Activated T-helper 2 cell treated with anti-CD3 and anti-CD28 coated beads, Interferon-gamma antibody, Interleukin-2, Interleukin-4, amounts not matched to agents 10 μg/mL and 5 μg/mL and 100 μg/mL, durations not matched to agents 14 hours and 24 hours and 36 hours (primary cell): Measurements from ENCODE around the gene IQCE. TPM values are rescaled to one million over a fixed set of nuclear protein-coding genes. Genes with fewer than 3 reads are reported as not detected.
"Not testable (repeated sequence)": the region's sequence is repeated elsewhere in the genome, so short reads cannot be mapped to it uniquely, and the experiment has no call there.

Experiments used
- DNase-seq: peaks from one replicate; pipeline ENCODE4 v3.0.0; 2021; ENCODE audit warnings: low spot score
- H3K27ac Mint-ChIP-seq: one replicate; pipeline ENCODE4 v1.8.0; 2021; ENCODE audit warnings: mixed read lengths
- H3K27me3 Mint-ChIP-seq: one replicate; pipeline ENCODE4 v1.8.0; 2021; ENCODE audit warnings: low read depth, mixed read lengths
- H3K36me3 Mint-ChIP-seq: one replicate; pipeline ENCODE4 v1.8.0; 2021; ENCODE audit warnings: low read depth, mixed read lengths
- H3K4me1 Mint-ChIP-seq: one replicate; pipeline ENCODE4 v1.8.0; 2021; ENCODE audit warnings: low read depth, mixed read lengths
- H3K4me3 Mint-ChIP-seq: one replicate; pipeline ENCODE4 v1.8.0; 2021; ENCODE audit warnings: low read depth, mild to moderate bottlenecking, moderate library complexity, mixed read lengths
- H3K9me3 Mint-ChIP-seq: one replicate; pipeline ENCODE4 v1.8.0; 2021; ENCODE audit warnings: mixed read lengths
- intact Hi-C: fragments of 100-400 bp; cut with micrococcal nuclease; formaldehyde crosslinking; loops from one replicate; pipeline ENCODE4 v1.15.1; 2023
- total RNA-seq: library from RNA; stranded (reverse); gene quantifications from 2 replicates; pipeline ENCODE4 v1.2.3, GENCODE V29; 2022

Gene IQCE
- total RNA-seq, 1 donor from 2014 or later, result 12.3 TPM

DNA sequence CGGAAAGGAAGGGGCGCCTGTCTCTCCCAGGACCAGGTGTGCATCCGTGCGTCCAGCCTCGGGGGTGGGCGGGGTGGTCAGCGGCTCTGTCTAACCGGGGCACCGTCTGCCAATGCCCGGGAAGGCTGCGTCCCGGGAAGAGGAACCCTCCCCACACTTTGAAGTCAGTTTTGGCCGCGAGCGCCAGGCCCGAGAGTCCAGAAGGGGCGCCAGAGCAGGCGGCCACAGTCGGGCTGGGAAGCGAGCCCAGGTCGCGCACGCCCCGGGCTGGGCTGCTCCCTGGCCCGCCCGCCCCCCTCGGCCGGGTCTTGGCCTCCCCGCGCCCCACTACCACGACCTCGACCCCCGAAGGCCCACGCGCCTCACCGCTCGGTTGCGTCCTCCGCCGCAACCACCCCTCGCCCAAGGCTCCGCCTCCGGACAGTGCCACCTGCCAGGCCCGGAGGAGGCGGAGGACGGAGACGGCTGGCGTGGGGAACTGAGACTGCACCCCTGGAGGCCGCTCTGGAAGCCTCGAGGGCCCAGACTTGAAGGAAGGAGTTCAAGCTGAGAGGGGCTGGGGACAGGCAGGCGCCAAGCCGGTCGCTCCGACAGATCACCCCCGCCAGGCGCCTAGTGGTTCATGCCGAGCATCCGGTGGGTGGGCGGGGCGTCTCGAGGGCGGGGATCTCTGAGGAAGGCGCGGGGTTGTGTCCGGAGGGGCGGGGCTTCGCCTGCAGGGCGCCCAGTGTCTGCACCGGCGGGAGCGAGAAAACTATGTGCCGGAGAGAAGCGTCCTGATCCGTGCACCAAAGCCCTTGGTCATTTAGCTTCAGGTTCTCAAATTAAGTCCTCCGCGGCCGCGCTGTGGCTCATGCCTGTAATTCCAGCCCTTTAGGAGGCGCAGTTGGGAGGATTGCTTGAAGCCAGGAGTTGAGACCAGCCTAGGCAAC is 3.4 kb upstream of the IQCE start, which contains the start of gene BRAT1:
Gene BRAT1, minus strand, starts transcription at position 404 of the 932 bp plus-strand sequence. CDS start 1,093 bp downstream, outside the sequence.
- DNase-seq, result peak; percentile 92
- Mint-ChIP-seq H3K36me3 (peaks cover 25% of the 10 kb centered on the region), H3K4me3 (peak within 1 kb of the TSS; percentile 89), H3K27me3 (no peaks in the 10 kb centered on the region), H3K27ac (peak within 1 kb of the TSS; percentile 84), H3K4me1 (peaks cover 28% of the 10 kb centered on the region), H3K9me3 (no peaks in the 10 kb centered on the region)
- intact Hi-C loops, result loop anchor here (2.0 to 5.0 kb wide), 4 partner anchors 25 to 79 kb away; partner anchors contain the start of genes GRIFIN and TTYH3

DNA sequence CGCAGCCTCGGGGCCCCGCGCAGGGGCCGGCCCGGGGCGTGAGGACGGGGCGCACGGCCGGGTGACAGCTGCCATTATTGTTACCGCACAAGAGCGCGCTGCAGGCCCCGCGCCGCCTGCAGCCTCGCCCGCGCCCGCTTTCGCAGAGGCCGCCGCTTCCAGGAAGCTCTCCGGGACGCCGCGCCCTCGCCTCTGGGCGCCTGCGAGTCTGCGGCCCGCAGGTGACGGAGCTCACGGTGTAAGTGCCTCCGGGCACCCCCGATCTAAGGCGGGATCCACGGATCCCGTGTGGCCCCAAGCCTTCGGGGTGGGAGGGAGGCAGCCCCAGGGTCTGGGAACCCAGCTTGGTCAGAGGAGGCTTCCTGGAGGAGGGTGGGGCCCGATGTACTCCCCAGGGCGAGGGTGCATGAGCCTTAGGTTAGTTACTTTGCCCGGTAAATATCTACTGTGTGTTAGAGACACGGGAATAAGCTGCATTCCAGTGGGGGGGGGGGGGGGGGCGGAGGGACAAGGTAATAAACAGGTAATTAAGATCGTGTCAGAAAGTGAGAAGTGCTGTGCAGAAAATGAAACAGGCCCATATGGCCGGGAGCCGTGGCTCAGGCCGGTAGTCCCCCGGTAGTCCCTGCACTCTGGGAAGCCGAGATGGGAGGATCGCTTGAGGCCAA is 638 bp downstream of the IQCE start:
- no peaks in the 10 kb centered on the region for H3K9me3 Mint-ChIP-seq
- peak overlapping the region; percentile 69 for H3K4me3 Mint-ChIP-seq
- H3K27me3 Mint-ChIP-seq, result no peaks in the 10 kb centered on the region
- peak; percentile 40 for DNase-seq
- intact Hi-C loops, result loop anchor here (1.0 to 5.0 kb wide), 2 partner anchors 40 to 73 kb away; partner anchors contain the start of genes LFNG and TTYH3
- H3K27ac Mint-ChIP-seq, result no peak overlapping the region
- no peaks in the 10 kb centered on the region for H3K36me3 Mint-ChIP-seq
- peaks cover 14% of the 10 kb centered on the region for H3K4me1 Mint-ChIP-seq

DNA sequence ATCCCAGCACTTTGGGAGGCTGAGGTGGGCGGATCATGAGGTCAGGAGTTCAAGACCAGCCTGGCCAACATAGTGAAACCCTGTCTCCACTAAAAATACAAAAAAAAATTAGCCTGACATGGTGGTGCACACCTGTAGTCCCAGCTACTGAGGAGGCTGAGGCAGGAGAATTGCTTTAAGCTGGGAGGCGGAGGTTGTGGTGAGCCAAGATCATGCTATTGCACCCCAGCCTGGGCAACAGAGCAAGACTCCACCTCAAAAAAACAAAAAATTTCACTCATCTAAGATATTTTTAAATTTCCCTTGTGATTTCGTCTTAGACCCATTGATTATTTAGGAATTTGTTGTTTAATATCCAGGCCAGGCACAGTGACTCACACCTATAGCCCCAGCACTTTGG is 5.2 kb downstream of the IQCE start:
- H3K4me3 Mint-ChIP-seq, H3K27ac Mint-ChIP-seq, H3K27me3 Mint-ChIP-seq, intact Hi-C loops, H3K4me1 Mint-ChIP-seq, DNase-seq, H3K9me3 Mint-ChIP-seq, H3K36me3 Mint-ChIP-seq: not testable (repeated sequence)

DNA sequence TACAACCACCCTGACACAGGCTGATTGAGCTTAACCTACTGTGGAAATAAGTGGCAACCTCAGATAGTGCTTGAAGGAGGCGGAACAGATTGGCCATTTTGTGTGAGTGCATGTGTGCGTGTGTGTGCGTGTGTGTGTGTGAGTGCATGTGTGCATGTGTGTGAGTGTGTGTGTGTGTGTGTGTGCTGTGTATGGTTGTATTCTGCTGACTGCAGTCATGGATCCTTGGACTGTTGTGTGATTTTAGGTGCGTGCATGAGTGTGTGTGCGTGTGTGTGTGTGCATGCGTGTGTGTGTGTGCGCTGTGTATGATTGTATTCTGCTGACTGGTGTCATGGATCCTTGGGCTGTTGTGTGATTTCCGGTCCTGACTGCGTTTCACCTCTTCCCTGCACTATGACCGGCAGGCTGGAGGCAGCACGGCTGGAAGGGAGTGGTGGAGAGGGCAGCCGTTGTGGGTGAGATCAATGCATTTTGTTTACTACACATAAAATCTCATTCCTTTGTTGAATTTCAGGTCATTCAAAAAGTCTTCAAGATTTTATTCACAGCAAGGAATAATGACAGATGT is 6.3 kb downstream of the IQCE start:
- no peaks in the 10 kb centered on the region for H3K27me3 Mint-ChIP-seq
- H3K4me1 Mint-ChIP-seq, result peaks cover 5% of the 10 kb centered on the region
- intact Hi-C loops, result no loop called here
- no peaks in the 10 kb centered on the region for H3K36me3 Mint-ChIP-seq
- DNase-seq, result no peak
- H3K27ac Mint-ChIP-seq, result no peak overlapping the region
- no peaks in the 10 kb centered on the region for H3K9me3 Mint-ChIP-seq
- H3K4me3 Mint-ChIP-seq, result no peak overlapping the region

DNA sequence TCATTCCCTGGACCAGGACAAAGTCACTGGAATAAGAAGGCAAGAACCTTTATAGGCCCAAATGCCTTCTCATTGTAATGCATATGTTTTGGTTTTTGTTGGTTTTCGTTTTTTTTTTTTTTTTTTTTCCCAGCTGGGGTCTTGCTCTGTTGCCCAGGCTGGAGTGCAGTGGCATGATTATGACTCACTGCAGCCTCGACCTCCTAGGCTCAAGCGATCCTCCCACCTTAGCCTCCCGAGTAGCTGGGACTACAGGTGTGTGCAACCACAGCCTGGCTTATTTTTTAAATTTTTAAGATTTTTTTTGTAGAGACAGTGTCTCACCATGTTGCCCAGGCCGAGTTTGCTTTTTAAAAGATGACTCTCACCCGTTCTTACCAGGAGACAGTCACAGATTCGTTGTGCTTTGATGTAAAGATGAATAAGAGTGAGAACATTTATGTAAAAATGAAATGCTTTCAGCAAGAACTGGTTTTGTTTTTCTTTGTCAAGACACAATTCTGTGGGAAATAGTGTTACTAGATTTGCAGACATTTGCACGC is 7.6 kb downstream of the IQCE start:
- Mint-ChIP-seq H3K4me3 (no peak overlapping the region), H3K27ac (no peak overlapping the region), H3K36me3 (no peaks in the 10 kb centered on the region), H3K27me3 (no peaks in the 10 kb centered on the region), H3K9me3 (no peaks in the 10 kb centered on the region), H3K4me1 (peaks cover 5% of the 10 kb centered on the region)
- DNase-seq, result no peak
- intact Hi-C loops, result no loop called here

DNA sequence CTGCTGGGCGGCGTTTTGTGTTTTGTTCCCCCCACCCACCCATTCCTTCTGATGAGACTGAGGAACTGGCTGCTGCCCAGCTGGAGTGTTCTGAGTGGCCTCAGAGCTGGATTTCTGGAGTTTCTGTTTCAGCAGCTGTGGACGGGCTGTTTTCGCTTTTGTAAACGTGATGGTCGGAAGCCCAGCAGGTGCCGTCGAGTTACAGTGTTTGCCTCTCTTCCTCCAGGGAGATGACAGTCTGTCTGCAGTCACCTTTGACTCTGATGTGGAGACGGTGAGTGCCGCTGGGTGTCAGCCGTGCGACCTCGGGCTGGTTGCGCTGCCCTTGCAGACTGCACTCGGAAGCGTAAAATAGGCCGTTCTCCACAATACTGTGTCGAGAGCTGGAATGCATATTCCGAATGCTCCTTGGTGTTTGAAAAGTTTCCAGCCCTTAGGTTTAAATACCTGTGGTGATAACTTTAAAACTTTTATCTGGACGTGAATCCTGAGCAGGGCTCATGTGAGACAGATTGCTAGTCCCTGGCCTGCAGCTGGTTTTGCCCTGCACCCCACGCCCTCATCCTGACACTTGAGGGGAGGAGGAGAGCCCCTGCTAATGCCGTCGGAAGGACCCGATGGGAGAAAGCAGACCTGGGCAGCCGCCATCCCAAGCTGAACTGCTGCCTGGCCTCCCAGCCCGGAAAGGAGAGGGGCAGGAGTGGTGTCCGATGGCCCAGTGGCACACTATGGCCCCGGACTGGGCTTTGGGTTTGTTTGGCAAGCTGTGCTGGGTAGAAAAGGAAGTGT is 8.3 kb downstream of the IQCE start:
- Mint-ChIP-seq H3K4me3 (no peak overlapping the region), H3K27ac (no peak overlapping the region)
- intact Hi-C loops, result no loop called here

DNA sequence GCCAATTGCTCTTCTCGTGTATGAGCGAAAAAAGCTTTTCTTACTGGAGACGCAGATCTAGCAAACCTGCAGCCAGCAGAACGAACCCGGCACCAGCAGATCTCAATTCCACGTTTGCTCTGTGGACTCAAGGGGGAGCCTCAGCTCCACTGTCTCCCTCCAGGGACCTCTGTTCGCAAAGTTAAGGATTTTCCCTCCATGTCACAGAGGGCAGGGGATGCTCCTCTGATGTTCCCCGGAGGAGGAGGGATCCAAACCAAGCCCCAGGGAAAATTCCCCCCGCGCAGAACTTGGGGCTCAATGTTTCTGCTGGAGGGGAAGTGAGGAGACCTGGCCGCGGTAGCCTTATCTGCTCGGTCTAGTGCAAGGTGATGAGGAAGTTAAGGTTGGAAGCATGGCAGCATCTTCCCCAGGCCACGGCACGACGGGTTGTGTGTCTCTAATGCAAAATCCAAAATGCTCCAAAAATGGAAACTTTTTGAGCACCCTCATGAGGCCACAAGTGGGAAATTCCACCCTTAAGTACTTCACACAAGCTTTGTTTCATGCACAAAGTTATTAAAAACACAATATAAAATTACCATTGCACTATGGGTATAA is 9.0 kb downstream of the IQCE start:
- Mint-ChIP-seq H3K27ac (no peak overlapping the region), H3K4me1 (peaks cover 4% of the 10 kb centered on the region), H3K27me3 (no peaks in the 10 kb centered on the region), H3K36me3 (no peaks in the 10 kb centered on the region), H3K4me3 (no peak overlapping the region), H3K9me3 (no peaks in the 10 kb centered on the region)
- DNase-seq, result no peak
- intact Hi-C loops, result no loop called here

More for the DNA sequence above, 8.3 kb downstream of the IQCE start:
- Mint-ChIP-seq H3K36me3 (no peaks in the 10 kb centered on the region), H3K4me1 (peaks cover 5% of the 10 kb centered on the region), H3K27me3 (no peaks in the 10 kb centered on the region), H3K9me3 (no peaks in the 10 kb centered on the region)
- DNase-seq, result no peak

DNA sequence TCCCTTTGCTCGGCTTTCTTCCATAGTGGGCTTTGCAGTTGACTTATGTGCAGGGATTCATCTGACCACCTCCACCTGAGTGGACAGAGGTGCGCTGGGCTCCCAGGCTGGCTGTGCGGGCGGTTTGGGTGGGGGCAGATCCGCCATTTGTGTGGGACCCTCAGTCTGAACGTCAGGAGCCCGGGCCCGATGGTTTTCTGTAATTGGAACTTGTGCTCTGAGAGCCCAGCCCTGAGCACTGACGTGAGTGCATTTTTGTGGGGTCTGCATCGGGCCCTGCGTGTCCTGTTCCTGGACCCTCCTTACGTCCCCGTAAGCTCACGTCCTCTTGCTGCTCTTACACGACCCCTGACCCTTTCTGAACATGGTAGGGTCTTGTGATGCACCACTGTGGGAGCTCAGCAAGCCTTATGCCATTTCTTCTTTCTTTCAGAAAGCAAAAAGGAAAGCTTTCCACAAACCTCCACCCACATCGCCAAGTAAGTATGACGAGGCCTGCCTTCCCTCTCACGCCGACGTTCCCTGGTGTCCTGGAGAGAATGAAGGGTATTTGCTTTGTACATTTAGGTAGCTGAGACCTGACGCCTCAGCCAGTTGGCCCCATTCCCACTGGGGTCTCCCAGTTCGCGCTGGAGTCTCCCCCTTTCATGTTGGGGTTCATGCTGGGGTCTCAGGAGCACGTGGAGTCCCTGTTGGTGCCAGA is 9.9 kb downstream of the IQCE start:
- H3K27me3 Mint-ChIP-seq, result no peaks in the 10 kb centered on the region

DNA sequence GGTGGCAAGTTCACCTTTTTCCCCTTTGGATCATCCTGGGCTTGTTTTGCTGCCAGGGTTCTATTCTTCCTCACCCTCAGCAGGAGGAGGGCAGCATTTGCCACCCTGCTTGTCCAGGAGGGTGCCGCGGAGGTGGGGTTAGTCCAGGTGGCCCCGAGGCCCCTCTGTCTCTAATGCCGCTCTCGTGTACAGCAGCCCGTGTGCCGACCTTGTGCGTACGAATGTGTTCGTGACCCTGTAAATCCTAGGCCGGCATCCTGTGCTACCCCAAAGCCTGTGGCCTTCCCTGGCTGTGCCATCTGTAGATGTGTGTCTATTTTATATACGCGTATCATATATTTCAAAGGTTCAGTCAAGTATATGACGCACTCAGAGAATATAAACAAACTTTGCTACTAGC is 10.6 kb downstream of the IQCE start:
- Mint-ChIP-seq H3K9me3 (no peaks in the 10 kb centered on the region), H3K27me3 (no peaks in the 10 kb centered on the region)
- intact Hi-C loops, result no loop called here

More for the DNA sequence above, 9.9 kb downstream of the IQCE start:
- peaks cover 4% of the 10 kb centered on the region for H3K4me1 Mint-ChIP-seq
- H3K9me3 Mint-ChIP-seq, result no peaks in the 10 kb centered on the region
- H3K27ac Mint-ChIP-seq, result no peak overlapping the region
- H3K36me3 Mint-ChIP-seq, result no peaks in the 10 kb centered on the region
- no peak overlapping the region for H3K4me3 Mint-ChIP-seq
- intact Hi-C loops, result no loop called here
- DNase-seq, result no peak

DNA sequence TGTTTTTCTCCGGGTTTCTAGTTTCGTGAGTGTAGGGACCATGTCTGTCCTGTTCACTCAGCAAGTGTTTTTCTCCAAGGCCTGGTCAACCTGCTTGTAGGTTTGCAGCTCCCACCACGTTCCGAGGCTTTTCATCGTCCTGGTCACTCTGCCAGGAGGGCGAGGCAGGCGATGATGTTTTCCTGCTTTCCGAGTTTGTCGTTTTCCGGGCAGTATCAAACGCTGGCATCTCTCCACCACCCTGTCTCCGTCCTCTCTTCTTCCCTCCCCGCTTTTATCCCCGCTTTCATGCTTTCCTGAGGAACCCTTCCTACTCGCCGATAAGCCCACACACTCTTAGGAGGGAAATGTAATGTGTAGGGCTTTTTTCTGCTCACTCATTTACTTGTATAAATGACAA is 11.2 kb downstream of the IQCE start:
- intact Hi-C loops, result no loop called here
- H3K36me3 Mint-ChIP-seq, result no peaks in the 10 kb centered on the region
- DNase-seq, result no peak
- no peak overlapping the region for H3K27ac Mint-ChIP-seq
- H3K27me3 Mint-ChIP-seq, result no peaks in the 10 kb centered on the region
- H3K9me3 Mint-ChIP-seq, result no peaks in the 10 kb centered on the region
- no peak overlapping the region for H3K4me3 Mint-ChIP-seq
- peaks cover 7% of the 10 kb centered on the region for H3K4me1 Mint-ChIP-seq

More for the DNA sequence above, 10.6 kb downstream of the IQCE start:
- Mint-ChIP-seq H3K4me3 (no peak overlapping the region), H3K36me3 (no peaks in the 10 kb centered on the region), H3K4me1 (peaks cover 4% of the 10 kb centered on the region), H3K27ac (no peak overlapping the region)
- no peak for DNase-seq

DNA sequence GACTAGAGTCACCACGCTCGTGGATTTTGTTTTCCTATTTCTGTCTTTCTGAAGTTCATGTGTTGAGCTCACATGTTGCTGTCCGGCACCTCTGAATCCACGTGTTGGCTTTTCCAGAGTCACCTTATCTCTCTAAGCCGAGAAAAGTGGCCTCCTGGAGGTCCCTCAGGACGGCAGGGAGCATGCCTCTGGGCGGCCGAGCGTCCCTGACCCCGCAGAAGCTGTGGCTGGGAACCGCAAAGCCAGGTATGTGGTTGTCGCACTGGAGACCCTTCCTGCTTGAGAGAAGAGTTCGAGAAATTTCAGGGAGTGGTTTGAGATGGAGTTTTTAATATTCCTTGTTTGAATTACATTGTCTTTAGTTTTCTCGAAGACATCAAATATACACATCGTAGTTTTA is 12.6 kb downstream of the IQCE start:
- Mint-ChIP-seq H3K4me1 (peaks cover 7% of the 10 kb centered on the region), H3K9me3 (no peaks in the 10 kb centered on the region), H3K27ac (no peak overlapping the region), H3K36me3 (no peaks in the 10 kb centered on the region), H3K27me3 (no peaks in the 10 kb centered on the region), H3K4me3 (no peak overlapping the region)
- DNase-seq, result no peak
- intact Hi-C loops, result no loop called here
